Stimulated activated CD4-positive, alpha-beta T cell treated with anti-CD3 and anti-CD28 coated beads, Interleukin-4, amount 100 ng/mL, for 24 hours (primary cell): ENCODE data around the gene ETFA.
"Not testable (repeated sequence)": the region's sequence is repeated elsewhere in the genome, so short reads cannot be mapped to it uniquely, and the experiment has no call there.

ENCODE experiments used
- DNase-seq: peaks from one replicate; pipeline ENCODE4 v3.0.0-alpha.2; 2020

ETFA gene

DNA sequence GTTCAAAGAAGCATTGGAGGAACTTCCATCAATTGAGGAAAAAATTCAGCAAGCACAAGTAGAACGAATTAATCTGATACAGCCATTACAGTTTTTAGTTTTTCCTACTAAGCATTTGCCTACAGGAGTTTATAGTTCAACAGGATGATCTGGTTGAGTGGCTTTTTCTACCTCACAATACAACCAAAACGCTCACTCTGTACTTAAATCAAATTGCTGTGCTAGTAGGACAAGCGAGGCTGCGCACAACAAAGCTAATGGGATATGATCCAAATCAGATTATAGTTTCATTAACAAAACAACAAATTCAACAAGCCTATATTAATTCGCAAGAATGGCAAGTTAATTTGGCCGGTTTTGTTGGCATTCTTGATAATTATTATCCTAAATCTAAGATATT lies 44.2 kb downstream of the ETFA start:
- no peak for DNase-seq

DNA sequence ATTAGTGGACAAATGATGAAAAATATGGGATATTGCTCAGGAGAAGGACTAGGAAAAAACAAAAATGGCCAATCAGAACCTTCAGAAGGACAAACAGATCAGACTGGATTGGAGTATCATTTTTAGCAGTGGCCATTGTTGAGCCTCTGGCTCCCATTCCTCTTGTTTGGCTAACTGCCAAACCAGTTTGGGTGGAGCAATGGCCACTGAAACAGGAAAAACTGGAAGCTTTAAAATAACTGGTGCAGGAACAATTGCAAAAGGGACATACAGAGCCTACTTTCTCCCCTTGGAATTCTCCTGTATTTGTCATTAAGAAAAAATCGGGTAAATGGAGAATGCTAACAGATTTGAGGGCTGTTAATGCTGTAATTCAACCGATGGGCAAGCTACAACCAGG lies 45.5 kb downstream of the ETFA start:
- not testable (repeated sequence) for DNase-seq

DNA sequence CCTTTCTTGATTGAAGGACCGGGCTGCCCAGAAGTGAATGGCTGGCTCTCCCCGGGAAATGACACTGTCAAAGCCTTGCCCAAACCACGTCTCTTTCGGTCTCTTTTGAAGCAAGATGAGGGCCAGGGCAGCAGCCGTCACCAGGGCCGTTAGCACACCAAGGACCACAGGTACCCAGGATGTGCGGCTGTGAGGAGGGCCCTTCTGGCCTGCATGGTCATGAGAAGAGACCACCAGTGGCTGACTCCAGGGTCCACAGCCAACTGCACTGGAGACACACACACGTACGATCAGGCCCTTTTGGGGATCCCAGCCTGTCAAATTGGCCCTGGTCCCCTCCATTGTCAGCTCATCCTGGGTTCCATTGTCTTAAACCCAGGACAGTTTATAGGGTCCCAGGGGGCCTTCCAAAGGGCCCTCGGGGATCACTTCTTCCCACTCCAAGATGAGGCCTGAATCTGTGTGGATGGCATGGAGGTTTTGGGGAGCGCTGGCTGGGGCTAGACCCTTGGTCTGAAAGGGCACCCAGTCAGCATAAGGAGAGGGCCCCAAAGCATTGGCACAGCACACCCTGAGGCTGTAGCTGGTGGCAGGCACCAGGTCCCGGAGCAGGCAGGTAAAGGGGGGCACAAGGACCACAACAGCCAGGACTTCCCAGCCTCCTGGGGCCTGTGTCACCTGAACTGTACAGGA lies 50.9 kb downstream of the ETFA start:
- no peak for DNase-seq

DNA sequence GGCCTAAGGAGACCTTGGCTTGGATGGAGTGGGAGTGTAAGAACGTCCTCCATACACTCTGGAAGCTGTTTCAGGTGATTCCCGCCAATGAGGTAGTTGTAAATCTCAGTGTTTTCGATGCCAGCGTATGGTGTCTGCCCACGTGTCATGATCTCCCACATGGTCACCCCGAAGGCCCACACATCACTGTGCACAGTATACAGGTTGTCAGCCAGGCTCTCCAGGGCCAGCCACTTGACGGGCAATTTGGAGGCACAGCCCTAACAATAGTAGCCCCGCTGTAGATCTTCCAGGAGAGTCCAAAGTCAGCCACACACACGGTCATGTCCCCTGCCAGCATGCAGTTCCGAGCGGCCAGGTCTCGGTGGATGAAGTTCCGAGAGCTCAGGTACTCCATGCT lies 51.9 kb downstream of the ETFA start:
- DNase-seq: no peak

DNA sequence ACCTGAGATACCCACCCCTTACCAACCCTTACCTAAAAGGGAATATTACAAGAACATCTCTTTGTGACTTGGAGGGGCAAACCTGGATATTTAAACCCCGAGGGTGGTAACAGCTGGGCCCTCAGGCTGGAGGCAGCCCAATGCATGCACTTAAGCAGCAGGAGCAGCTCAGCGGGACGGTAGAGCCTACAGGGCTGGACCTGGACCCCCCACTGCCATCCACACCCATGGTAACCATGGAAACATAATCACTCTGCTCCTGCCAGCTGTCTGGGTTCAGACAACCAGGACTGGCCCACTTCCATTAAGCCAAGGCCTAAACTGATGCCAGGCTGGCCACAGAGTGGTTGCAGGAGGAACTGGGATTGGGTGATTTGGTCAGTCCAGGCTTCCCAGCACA lies 52.8 kb downstream of the ETFA start:
- DNase-seq: no peak

DNA sequence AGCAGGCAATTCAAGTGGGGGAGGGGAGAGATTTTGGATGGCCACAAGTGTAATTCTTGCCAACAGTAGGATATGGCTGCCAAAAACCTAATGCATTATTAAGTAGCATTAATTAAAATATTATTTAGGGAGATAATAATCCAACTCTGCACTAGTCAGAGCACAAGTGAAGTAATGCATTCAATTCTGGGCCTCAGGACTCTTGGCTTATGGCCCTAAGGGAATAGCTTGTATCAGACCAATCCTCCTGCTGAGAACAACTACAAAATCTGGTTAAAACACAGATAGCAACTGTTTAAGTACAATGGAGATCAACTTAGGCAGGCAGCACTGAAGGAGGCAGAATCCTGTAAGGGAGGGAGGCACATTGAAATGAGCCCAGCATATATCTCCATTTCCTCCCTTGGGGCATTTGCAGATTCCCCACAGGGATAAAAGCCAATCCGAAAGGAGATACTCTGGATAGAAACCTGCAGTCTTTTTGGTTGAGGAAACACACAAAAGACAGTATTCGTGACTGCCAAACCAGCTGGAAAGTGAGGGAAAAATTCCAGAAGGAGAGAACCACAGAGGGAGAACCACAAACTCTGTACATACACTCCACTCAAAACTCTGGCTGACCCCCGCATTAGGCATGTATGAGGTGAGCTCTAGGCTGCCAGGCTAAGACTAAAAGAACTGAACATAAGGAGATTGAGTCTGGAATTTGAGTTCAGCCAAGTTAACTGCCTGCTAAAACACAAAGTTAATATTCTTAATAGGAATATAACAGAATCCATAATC lies 57.4 kb downstream of the ETFA start:
- DNase-seq: no peak

DNA sequence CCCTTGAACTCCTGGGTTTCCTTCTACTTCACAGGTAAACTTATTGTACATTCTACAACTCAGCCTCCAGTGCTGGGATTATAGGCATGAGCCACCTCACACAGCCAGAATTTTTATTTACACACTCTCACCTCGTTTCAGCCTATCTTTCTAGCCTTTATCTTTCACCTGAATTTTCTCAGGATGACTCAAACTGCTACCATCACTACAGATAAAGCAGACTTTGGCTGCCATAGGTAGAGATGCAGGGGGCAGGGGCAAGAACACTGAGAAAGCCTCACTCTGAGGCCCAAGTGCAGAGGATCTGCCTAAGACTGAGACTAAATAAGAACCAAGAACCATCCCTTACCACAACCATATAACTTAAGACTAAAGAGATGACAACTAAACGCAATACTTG lies 59.0 kb downstream of the ETFA start:
- no peak for DNase-seq

DNA sequence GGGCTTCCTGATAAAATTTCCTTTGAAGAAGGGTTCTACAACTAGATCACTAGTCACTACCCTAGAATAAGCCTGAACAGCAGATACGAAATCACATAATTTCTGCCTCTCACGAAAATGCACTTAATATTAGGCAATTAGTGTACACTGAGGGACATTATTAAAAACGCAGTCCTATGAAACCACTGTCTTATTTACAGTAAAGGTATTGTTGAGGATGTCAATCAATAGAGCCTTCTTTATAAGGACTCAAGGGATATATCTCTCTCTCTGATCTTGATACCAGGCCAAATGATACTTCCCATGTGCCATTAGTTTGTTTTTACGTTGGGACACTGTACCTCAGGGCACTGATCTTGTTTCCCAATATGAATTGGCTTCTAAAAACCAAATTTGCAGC lies 59.6 kb downstream of the ETFA start:
- no peak for DNase-seq

DNA sequence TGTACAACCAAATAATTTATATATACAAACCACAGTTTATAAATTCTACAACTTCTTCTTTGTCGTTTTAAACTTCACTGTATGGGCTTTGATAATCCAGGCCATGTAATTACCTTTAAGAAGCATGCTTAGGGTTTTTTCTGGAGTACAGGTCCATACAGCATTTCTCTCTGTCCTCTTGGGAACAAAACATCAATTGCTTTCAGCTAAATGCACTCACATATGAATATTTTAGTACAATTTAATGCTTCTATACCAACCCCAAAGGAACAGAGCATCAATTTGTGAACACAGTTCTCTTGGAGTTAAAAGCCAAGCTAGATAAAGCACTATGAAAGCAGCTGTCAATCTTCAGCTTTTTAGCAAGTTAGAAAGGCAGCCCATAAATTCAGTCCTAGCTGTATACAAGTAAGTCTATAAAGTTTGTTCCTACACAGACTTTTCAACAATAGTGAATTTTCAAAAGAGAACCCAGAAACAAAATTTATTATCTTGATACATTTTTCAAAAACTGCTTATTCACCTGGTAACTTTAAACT lies 66.1 kb downstream of the ETFA start:
- DNase-seq: no peak

DNA sequence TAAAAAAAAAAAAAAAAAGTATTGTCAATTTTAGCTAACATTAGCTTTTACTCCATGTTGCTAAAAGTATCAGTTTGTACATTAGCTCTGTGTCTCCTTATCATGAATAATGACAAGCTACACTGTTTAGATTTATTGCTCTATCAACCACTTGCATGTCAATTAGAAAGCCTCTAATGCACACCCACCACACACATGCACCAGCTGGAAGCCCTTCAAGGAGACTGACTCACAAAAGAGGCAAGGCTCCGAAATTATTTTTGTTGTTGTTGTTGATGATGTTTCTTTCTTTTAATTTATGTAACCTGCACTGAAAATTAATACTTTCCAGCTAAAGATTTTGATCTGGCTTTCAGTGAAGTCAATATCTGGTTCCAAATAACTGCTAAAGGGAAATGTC lies 71.5 kb downstream of the ETFA start:
- no peak for DNase-seq

DNA sequence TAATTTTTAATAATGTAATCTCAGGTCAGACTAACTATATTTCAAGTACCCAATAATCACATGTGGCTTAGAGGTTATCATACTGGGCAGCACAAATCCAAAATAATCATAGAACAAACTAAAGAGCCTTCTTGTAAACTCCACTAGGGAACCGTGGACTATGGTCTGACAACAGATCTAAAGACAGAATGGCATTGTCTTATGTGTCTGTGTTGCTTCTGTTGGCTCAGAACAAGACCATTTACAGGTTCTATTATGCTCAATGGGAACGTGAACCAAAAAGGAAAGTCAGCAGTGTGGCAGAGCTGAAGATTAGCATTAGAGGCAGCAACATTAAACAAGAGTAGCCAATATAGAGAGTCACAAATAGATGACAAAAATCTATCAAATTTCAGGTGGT lies 74.9 kb downstream of the ETFA start:
- DNase-seq: no peak

DNA sequence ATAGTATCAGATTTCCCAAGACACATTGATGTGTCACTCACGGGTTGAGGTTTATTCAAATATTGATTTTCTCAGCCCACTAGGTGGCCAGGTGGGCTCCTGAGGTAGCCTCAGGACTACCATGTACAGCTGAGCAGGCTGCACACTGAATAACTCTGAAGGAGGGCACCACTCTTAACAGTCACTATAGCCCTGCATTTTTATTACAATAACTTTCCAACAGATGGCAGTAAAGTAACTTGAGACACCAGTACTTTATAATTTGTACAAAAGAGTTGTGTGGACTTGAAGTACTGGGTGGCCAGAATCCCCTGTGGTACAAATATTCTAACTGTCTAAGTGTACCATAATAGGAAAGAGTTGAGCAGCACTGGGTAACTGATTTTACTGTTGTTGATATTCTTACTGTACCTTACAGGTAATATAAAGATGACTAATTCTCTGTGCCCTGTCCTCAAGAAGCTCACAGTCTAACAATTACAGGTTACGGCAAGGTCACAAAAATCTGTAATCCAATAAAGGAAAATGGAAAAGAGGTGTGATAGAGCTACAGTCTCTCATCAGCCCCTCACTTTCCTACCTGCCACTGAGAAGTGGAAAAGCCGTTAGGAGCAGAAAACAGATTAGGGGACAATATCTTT lies 76.0 kb downstream of the ETFA start:
- no peak for DNase-seq

DNA sequence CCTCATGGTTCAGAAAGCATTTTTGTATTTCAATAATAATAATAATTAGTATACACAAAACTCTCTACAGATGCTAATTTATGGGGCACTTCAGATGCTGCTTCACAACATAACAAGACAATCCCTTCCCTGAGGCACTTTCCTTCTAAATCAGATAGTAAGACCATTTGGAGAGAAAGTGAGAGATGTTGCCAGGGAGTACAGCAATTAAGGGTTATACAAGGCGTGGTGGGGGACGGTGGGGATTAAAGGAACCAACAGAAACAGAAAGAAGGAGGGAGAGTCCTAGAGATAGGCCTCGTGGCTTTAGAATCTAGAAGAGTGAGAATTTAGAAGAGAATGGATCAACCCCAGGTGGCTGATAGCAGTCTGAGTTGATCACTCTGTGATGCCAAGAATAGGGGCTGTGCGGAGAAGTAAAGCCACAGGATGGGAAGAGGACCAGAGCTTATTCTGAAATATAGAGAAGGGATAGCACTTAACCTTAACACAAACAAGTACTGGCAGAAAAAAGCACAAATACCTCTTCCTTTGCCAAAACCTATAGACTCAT lies 76.9 kb downstream of the ETFA start:
- DNase-seq: no peak

DNA sequence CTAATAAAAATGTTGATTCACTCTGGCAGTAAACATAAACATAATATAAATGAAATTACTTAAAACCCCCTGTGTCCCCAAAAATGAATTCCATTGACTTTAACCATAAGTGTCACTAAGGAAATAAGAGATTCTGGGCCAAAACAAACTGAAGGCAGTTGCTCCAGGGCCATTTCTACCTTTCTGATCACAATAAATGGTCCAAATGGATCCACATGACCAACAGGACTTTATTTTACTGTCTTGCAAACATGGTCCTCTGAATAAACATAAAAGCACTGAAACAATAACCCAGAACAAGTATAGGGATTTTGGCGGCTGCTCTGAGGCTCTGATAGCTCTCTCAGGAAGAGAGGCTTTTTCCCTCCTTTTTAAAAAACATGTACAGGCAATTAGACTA lies 77.3 kb downstream of the ETFA start:
- DNase-seq: no peak

DNA sequence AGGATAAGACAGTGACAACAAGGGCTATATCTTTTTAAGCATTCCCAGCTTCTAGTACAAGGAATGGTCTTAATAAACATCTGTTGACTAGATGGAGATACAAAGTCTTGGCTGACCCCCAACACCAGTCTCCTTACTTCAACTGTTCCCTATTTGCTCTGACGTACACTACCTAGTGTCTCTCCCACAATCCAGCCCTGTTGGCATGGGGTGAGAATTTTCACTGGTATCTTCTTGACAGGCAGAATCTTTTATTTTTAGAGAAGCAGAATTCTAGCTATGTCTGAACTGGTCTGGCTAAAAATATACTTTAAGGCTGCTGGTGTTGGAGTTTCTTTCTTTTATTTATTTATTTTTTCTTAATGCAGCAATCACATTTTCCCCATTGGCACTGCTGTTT lies 82.0 kb downstream of the ETFA start:
- no peak for DNase-seq

DNA sequence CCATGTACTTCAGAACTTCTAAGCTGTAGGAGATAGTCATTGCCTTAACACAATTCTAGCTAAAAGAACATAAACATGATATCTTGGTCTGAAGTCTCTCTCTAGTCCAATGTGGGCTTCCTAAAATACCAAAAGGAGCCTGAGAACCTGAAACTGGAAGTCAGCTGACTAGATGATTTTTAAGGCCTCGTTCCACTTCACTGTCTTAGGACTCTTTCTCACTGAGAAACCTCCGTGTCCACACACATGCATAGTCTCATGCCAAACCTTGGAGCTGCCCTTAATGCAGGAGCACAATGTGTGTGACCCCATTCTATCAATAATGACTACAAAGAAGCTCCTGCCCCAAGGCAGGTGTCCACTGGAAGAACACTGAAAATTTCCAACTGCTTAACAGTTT lies 87.7 kb downstream of the ETFA start:
- no peak for DNase-seq

DNA sequence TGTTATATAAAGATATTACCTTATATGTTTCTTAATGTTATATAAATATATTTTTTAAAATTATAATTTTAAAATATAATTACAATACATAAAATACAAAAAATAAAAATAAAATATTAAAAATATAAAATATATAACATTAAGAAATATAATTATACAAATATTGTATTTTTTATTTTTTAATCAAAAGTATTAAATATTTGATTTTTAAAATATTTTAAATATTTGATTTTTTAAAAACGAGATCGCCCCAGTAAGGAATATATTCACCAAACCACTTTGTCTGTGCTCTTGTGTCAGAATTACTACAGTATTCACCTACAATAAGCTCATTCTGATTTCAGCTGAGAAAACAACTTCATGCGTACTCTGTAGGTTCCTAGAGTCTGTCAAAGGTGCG lies 89.1 kb downstream of the ETFA start:
- DNase-seq: no peak

DNA sequence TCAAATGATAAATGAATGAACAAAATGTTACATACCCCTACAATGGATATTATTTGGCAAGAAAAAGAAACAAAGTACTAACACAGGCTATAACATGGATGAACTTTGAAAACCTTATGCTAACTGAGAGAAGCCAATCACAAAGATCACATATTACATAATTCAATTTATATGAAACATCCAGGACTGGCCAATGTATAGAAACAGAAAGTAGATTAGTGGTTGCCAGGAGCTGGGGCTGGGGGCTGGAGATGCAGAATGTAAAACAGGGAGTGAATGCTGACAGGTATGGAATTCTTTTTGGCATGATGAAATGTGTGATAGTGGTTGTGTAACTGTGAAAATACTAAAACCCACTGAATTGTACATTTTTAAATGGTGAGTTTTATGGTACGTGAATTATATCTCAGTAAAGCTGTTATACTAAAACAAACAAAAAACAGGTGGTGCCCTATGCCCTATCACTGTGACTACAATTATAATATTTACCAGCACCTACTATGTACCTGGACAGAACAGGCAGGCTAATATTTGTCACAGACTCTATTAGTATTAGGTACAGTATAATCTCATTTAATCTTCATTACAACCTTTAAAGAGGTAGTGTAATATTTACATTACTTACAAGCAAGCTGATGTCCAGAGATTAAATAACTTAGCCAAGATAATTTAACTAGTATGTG lies 90.0 kb downstream of the ETFA start:
- no peak for DNase-seq

DNA sequence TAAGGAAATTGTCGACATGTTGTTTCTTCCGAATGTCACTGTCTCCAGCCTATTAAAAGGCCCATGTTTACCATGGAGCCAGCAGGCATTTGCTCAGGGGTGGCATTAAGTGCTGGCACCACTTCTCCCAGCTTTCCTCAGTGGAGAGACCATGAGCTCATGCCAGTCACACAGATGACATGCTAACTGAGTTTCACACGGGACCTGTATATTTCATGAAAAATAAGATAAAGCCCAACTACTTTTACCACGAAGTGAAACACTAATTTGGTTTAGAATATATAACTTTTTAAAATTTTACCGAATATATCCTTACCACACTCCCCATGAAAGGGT lies 93.4 kb downstream of the ETFA start:
- DNase-seq: no peak

DNA sequence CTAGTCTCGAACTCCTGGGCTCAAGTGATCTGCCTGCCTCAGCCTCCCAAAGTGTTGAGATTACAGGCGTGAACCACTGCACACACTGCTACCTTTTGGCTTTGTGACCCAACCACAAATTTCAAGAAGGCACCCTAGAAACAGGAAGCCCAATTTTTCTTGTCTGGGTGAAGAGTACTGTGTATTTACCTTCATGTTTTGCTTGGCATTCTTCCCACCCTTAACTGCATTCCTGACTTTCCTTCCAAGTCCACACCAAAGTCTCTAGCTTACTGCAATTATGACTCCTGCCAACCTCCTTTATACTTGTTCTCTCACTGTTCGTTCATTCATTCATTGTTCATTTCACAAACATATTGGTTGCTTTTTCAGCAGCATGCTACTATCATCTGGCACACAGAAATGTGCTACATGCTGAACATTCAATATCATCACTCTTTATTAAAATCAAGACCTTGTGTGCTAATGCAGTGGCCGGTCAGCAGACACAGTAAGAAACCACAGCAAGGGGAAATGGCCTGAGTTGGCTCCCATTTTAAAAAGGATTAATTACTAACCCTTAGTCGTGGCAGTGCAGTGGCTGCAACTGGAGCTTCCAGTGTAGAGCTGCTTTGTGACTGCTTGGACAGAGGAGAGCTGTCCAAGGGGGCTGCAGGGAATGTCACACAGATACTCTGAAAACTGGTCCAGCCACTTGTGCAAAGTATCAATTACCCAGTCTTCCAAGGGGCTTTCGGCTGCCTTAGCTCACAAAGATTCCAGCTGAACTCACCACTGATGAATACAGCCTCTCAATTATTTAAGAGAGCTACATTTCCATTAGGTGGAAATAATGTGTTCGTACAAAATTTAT lies 94.0 kb downstream of the ETFA start:
- no peak for DNase-seq

DNA sequence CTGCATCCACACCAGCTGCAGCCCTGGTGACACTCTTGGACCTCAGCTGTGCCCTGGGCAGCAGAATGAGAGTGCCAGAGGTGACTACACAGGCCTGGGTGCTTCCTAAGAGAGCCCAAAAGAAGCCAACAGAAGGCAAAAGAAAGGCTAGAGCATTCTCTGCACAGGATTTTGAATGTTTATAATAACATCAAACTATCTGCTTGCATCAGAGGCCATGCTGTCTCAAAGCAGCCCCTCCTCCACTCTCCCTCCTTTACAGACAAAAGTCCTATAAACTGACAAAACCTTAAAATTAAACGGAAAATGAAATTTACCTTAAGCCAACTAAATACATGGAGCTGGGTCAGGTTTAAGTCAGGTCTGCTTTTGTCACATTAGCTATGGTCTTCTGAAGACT lies 95.6 kb downstream of the ETFA start:
- no peak for DNase-seq

DNA sequence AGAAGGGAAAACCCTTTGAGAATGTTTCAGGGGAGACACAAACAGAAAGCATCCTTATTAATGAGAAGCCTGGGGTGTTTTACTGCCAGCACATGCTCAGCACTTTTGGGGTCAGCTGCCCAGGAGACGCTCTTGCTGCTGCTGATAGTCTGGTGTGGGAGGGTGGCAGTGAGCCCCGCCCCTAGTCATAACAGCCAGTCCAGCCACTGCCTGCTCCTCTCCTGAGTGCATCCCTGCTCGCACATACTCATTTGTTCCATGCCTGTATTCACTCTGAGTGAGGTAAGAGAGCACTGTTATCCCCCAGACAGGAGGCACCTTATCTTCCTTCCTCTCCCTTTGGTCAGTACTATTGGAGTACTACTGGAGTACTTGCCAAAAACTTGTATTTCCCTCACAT lies 101.3 kb downstream of the ETFA start:
- no peak for DNase-seq
